Measurements from ENCODE around the gene CCR5.

CCR5 gene

GRCh38 chr3:46393011-46393410 lies 22.3 kb downstream of the CCR5 start:
- Histone ChIP-seq H3K4me3 (ENCODE audit: low read depth in 1 of 2, low read length in 2 of 2) (no peak overlapping the region), H3K4me2 (ENCODE audit: insufficient read depth, low read length) (no peak overlapping the region), H3K79me2 (ENCODE audit: insufficient read depth, low read length) (no peaks in the 10 kb centered on the region), H2AFZ (ENCODE audit: low read depth, low read length) (peak overlapping the region; percentile 1; the same call in 1 of the 2 replicates), H3K9ac (ENCODE audit: low read depth, low read length) (peak overlapping the region; percentile 44; the same call in 1 of the 2 replicates), H3K36me3 (ENCODE audit: insufficient read depth, low read length) (no peaks in the 10 kb centered on the region), H3K27me3 (ENCODE audit: insufficient read depth, low read length, poor library complexity) (no peaks in the 10 kb centered on the region), H3K27ac (ENCODE audit: low read length) (peak overlapping the region; percentile 89), H4K20me1 (ENCODE audit: insufficient read depth, low read length) (no peaks in the 10 kb centered on the region), H3K9me3 (ENCODE audit: insufficient read depth, low read length, severe bottlenecking) (no peaks in the 10 kb centered on the region), H3K4me1 (ENCODE audit: insufficient read depth, low read length) (peaks cover 44% of the 10 kb centered on the region)
- no peak for TF ChIP-seq EZH2 (IDR thresholded peaks at IDR 0.05; ENCODE audit: borderline replicate concordance, low read depth, low read length, severe bottlenecking)
- no peak for TF ChIP-seq CTCF (IDR thresholded peaks at IDR 0.05; ENCODE audit: borderline replicate concordance, extremely low read depth, low read length, poor library complexity, severe bottlenecking)
- no peak for DNase-seq
- ATAC-seq (ENCODE audit: insufficient read depth, low read depth): no peak

- TF ChIP-seq EZH2 (IDR thresholded peaks at IDR 0.05; ENCODE audit: borderline replicate concordance, low read depth, low read length, severe bottlenecking) (no peak), CTCF (IDR thresholded peaks at IDR 0.05; ENCODE audit: borderline replicate concordance, extremely low read depth, low read length, poor library complexity, severe bottlenecking) (peak; percentile 55)
- peak overlapping the region; percentile 44 for H3K9ac ChIP-seq (ENCODE audit: low read depth, low read length)
- DNase-seq: peak; percentile 72
- H4K20me1 ChIP-seq (ENCODE audit: insufficient read depth, low read length): no peaks in the 10 kb centered on the region
- H3K79me2 ChIP-seq (ENCODE audit: insufficient read depth, low read length): no peaks in the 10 kb centered on the region
- peak overlapping the region; percentile 17; the same call in 1 of the 2 replicates for H3K4me2 ChIP-seq (ENCODE audit: insufficient read depth, low read length)
- no peaks in the 10 kb centered on the region for H3K9me3 ChIP-seq (ENCODE audit: insufficient read depth, low read length, severe bottlenecking)
- no peaks in the 10 kb centered on the region for H3K27me3 ChIP-seq (ENCODE audit: insufficient read depth, low read length, poor library complexity)
- H3K36me3 ChIP-seq (ENCODE audit: insufficient read depth, low read length): no peaks in the 10 kb centered on the region
- ATAC-seq (ENCODE audit: insufficient read depth, low read depth): peak; percentile 92
- H3K4me1 ChIP-seq (ENCODE audit: insufficient read depth, low read length): peaks cover 50% of the 10 kb centered on the region
- H3K27ac ChIP-seq (ENCODE audit: low read length): peak overlapping the region; percentile 89
- no peak overlapping the region; a peak in 1 of 4 replicates for H3K4me3 ChIP-seq (ENCODE audit: low read depth in 1 of 2, low read length in 2 of 2)
- peak overlapping the region; percentile 46 for H2AFZ ChIP-seq (ENCODE audit: low read depth, low read length)
Measured at GRCh38 chr3:46393554-46394434, 23.0 kb downstream of the CCR5 start.

- Histone ChIP-seq H3K27me3 (ENCODE audit: insufficient read depth, low read length, poor library complexity) (no peaks in the 10 kb centered on the region), H3K27ac (ENCODE audit: low read length) (peak overlapping the region; percentile 89), H3K36me3 (ENCODE audit: insufficient read depth, low read length) (no peaks in the 10 kb centered on the region), H3K9me3 (ENCODE audit: insufficient read depth, low read length, severe bottlenecking) (no peaks in the 10 kb centered on the region), H3K9ac (ENCODE audit: low read depth, low read length) (no peak overlapping the region), H4K20me1 (ENCODE audit: insufficient read depth, low read length) (no peaks in the 10 kb centered on the region), H3K4me3 (ENCODE audit: low read depth in 1 of 2, low read length in 2 of 2) (no peak overlapping the region), H3K4me2 (ENCODE audit: insufficient read depth, low read length) (no peak overlapping the region), H3K79me2 (ENCODE audit: insufficient read depth, low read length) (no peaks in the 10 kb centered on the region), H2AFZ (ENCODE audit: low read depth, low read length) (no peak overlapping the region), H3K4me1 (ENCODE audit: insufficient read depth, low read length) (peaks cover 64% of the 10 kb centered on the region)
- ATAC-seq (ENCODE audit: insufficient read depth, low read depth): no peak
- DNase-seq: peak; percentile 28
- TF ChIP-seq CTCF (IDR thresholded peaks at IDR 0.05; ENCODE audit: borderline replicate concordance, extremely low read depth, low read length, poor library complexity, severe bottlenecking) (peak; percentile 49), EZH2 (IDR thresholded peaks at IDR 0.05; ENCODE audit: borderline replicate concordance, low read depth, low read length, severe bottlenecking) (no peak)
Measured at GRCh38 chr3:46395210-46395661, 24.5 kb downstream of the CCR5 start.
